ENCODE measurements around the gene BID.

DNA sequence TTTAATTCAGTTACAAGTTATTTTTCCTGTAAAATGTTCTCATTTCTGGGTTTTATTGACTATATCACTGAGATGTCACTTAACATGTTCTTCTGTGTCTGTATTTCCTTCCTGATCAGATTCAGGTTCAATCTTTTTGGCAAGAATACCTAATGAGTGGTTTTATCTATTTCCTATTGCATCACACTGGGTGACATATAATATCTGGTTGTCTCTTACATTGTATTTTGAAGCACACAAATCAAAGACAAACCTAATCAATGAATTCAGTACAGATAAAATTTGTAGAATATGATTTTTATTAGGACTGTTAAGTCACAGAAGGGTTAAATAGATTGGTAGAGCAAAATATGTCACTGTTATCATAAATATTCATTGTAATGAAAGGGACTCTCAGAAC, 75.3 kb downstream of the BID start:
- TF ChIP-seq, protein P1, sequence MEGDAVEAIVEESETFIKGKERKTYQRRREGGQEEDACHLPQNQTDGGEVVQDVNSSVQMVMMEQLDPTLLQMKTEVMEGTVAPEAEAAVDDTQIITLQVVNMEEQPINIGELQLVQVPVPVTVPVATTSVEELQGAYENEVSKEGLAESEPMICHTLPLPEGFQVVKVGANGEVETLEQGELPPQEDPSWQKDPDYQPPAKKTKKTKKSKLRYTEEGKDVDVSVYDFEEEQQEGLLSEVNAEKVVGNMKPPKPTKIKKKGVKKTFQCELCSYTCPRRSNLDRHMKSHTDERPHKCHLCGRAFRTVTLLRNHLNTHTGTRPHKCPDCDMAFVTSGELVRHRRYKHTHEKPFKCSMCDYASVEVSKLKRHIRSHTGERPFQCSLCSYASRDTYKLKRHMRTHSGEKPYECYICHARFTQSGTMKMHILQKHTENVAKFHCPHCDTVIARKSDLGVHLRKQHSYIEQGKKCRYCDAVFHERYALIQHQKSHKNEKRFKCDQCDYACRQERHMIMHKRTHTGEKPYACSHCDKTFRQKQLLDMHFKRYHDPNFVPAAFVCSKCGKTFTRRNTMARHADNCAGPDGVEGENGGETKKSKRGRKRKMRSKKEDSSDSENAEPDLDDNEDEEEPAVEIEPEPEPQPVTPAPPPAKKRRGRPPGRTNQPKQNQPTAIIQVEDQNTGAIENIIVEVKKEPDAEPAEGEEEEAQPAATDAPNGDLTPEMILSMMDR (IDR thresholded peaks at IDR 0.05; ENCODE audit: borderline replicate concordance, extremely low read depth, low read length, poor library complexity, severe bottlenecking) = no peak
- TF ChIP-seq EZH2 (IDR thresholded peaks at IDR 0.05; ENCODE audit: borderline replicate concordance, low read depth, low read length, severe bottlenecking) = no peak
